A673 (cell line): Measurements from ENCODE around the gene CACNA2D3. TPM values are rescaled to one million over a fixed set of nuclear protein-coding genes. Genes with fewer than 3 reads are reported as not detected.

Experiments
- BruUV-seq: library from RNA; stranded (reverse); fragments of 400-500 nt; replicated peaks from 2 replicates; lab custom pipeline; 2021; lab: Mats Ljungman, UMichigan
- CTCF ChIA-PET: fragments of 300-600 bp; sonication (Branson Sonifier 250); formaldehyde crosslinking; loops from one replicate; lab custom pipeline; 2022; ENCODE audit warnings: antibody characterized with exemption; lab: Charles Lee
- POLR2A ChIA-PET: fragments of 300-600 bp; sonication (Branson Sonifier 250); formaldehyde crosslinking; loops from one replicate; lab custom pipeline; 2022; ENCODE audit warnings: antibody characterized with exemption; ENCODE audit not compliant: low non-redundant PET; lab: Charles Lee
- DNase-seq: peaks from one replicate; pipeline ENCODE4 v3.0.0-alpha.2; 2015; ENCODE audit warnings: low spot score
- H3K27ac ChIP-seq: fragments of 200-600 bp; sonication (generic); 2 replicates; pipeline ENCODE4 v1.5.1; 2016; ENCODE audit warnings: mixed run types, low read depth, mild to moderate bottlenecking, mixed read lengths, antibody characterized with exemption, low read length; ENCODE audit not compliant: poor library complexity, severe bottlenecking
- H3K27me3 ChIP-seq: fragments of 200-600 bp; sonication (generic); replicated peaks from 2 replicates; pipeline ENCODE4 v1.6.1; 2017; ENCODE audit warnings: mixed run types, low read depth, mild to moderate bottlenecking, mixed read lengths, antibody characterized with exemption, low read length; ENCODE audit not compliant: insufficient read depth, poor library complexity
- H3K36me3 ChIP-seq: fragments of 200-600 bp; sonication (generic); 2 replicates; pipeline ENCODE4 v1.6.1; 2016; ENCODE audit warnings: mixed run types, mild to moderate bottlenecking, mixed read lengths, antibody characterized with exemption, low read length; ENCODE audit not compliant: insufficient read depth, poor library complexity, severe bottlenecking
- H3K4me1 ChIP-seq: fragments of 200-600 bp; sonication (generic); 2 replicates; pipeline ENCODE4 v1.6.1; 2017; ENCODE audit warnings: mixed run types, mild to moderate bottlenecking, mixed read lengths, antibody characterized with exemption, low read length; ENCODE audit not compliant: insufficient read depth, poor library complexity, severe bottlenecking
- H3K4me3 ChIP-seq: fragments of 200-600 bp; sonication (generic); 2 replicates; pipeline ENCODE4 v1.5.1; 2016; ENCODE audit warnings: low read depth, mixed run types, mild to moderate bottlenecking, mixed read lengths, low read length; ENCODE audit not compliant: poor library complexity, severe bottlenecking
- H3K9me3 ChIP-seq: fragments of 200-600 bp; sonication (generic); 2 replicates; pipeline ENCODE4 v1.6.1; 2016; ENCODE audit warnings: mixed run types, low read depth, mild to moderate bottlenecking, mixed read lengths, antibody characterized with exemption, low read length; ENCODE audit not compliant: poor library complexity, severe bottlenecking
- EZH2 ChIP-seq: fragments of 200-600 bp; sonication (generic); IDR thresholded peaks from 2 replicates; pipeline ENCODE4 v1.6.1; 2017; ENCODE audit warnings: borderline replicate concordance, low read depth, mild to moderate bottlenecking, mixed read lengths, antibody characterized with exemption, low read length; ENCODE audit not compliant: poor library complexity, severe bottlenecking
- intact Hi-C: fragments of 100-400 bp; cut with micrococcal nuclease; formaldehyde crosslinking; loops from one replicate; pipeline ENCODE4 v1.10.0; 2022; ENCODE audit not compliant: unreplicated experiment
- total RNA-seq: library from RNA; stranded (reverse); gene quantifications from 2 replicates; pipeline ENCODE4 v1.2.3, GENCODE V29; 2021
- TF ChIP-seq, protein P1 (sequence below): fragments of 300-800, 200-600 bp; sonication (generic); conservative IDR thresholded peaks from 2 replicates; pipeline ENCODE4 v1.5.1; 2017; ENCODE audit warnings: low read depth, mild to moderate bottlenecking, antibody characterized with exemption, low read length, moderate library complexity, mixed read lengths

Gene CACNA2D3
- total RNA-seq, 1 experiment from 2014 or later = not detected

DNA sequence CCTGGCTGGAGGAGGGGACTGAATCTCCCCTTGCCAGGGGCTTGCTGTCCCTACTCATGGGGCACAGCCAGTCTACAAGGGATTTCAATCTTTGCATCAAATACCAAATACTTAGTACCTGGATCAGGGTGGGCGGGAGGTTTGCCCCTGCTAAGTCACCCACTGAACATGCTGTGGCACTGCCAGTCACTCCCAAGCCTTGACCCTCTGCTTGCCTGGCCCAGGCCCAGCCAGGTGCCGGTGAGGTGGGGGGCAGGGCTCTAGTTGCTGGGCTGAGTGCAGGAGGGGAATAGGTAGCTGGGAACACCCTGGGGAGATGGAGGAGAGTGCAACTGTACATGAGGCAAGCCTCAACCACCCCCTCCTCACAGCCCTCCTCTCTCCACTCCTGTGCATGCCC lies 941.8 kb downstream of the CACNA2D3 start:
- Histone ChIP-seq H3K27me3 (no peaks in the 10 kb centered on the region), H3K4me1 (no peaks in the 10 kb centered on the region), H3K27ac (no peak overlapping the region), H3K4me3 (no peak overlapping the region), H3K36me3 (no peaks in the 10 kb centered on the region), H3K9me3 (no peaks in the 10 kb centered on the region)
- DNase-seq = no peak
- BruUV-seq = no TSS peak
- CTCF ChIA-PET = no interaction called here
- TF ChIP-seq EZH2 = no peak
- TF ChIP-seq, protein P1, sequence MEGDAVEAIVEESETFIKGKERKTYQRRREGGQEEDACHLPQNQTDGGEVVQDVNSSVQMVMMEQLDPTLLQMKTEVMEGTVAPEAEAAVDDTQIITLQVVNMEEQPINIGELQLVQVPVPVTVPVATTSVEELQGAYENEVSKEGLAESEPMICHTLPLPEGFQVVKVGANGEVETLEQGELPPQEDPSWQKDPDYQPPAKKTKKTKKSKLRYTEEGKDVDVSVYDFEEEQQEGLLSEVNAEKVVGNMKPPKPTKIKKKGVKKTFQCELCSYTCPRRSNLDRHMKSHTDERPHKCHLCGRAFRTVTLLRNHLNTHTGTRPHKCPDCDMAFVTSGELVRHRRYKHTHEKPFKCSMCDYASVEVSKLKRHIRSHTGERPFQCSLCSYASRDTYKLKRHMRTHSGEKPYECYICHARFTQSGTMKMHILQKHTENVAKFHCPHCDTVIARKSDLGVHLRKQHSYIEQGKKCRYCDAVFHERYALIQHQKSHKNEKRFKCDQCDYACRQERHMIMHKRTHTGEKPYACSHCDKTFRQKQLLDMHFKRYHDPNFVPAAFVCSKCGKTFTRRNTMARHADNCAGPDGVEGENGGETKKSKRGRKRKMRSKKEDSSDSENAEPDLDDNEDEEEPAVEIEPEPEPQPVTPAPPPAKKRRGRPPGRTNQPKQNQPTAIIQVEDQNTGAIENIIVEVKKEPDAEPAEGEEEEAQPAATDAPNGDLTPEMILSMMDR = no peak
- POLR2A ChIA-PET = interaction anchor here (0.6 kb wide), 1 partner anchor 38 kb away, joined by 5 read pairs; no protein-coding TSS in a partner anchor
- intact Hi-C loops = no loop called here

DNA sequence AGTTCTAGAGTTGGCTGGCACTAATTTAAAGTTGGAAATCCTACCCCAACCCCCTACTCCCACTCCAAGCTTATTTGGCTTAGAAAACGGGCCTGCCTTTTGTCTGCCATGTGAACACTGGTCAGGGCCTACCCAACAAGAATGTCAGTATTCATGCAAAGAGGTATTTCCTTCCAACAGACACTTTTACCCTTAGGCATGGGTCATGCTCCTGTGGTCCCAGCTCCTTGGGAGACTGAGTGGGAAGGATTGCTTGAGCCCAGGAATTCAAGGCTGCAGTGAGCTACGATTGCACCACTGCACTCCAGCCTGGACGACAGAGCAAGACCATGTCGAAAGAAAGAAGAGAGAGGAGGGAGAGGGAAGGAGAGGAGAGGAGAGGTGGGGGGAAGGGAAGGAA lies 943.0 kb downstream of the CACNA2D3 start:
- no peaks in the 10 kb centered on the region for H3K9me3 ChIP-seq
- no peak for TF ChIP-seq EZH2
- TF ChIP-seq, protein P1 = no peak
- no TSS peak for BruUV-seq
- no peak for DNase-seq
- POLR2A ChIA-PET = no interaction called here
- H3K4me3 ChIP-seq = no peak overlapping the region
- H3K4me1 ChIP-seq = no peaks in the 10 kb centered on the region
- CTCF ChIA-PET = no interaction called here
- H3K36me3 ChIP-seq = no peaks in the 10 kb centered on the region
- intact Hi-C loops = no loop called here
- no peak overlapping the region for H3K27ac ChIP-seq
- no peaks in the 10 kb centered on the region for H3K27me3 ChIP-seq

DNA sequence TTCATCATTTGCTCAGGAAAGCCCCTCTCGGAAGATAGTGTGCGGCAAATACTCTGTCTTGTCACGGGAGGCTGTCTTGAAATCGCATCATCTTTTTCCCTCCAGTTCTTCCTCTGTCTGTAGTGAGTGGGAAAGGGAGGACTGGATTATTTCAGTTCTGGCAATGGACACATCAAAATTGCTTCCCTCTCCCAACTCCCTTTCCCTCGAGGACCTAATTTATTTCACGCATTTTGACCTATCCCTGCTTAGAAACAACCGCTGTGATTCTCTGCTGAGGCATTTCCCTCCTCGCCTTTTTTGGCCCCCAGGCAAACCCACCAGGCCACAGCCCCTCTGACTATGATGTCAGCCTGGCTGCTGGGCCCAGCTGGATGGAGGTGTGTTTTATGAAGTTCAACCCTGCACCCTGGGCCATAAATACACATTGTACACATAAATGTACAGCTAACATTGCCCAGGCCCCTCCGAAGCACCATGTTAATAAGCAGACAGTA lies 944.2 kb downstream of the CACNA2D3 start:
- Histone ChIP-seq H3K4me3 (no peak overlapping the region), H3K36me3 (no peaks in the 10 kb centered on the region), H3K9me3 (no peaks in the 10 kb centered on the region), H3K27me3 (no peaks in the 10 kb centered on the region), H3K27ac (no peak overlapping the region), H3K4me1 (no peaks in the 10 kb centered on the region)
- DNase-seq = no peak
- ChIA-PET CTCF (interaction anchor here (0.5 kb wide), 1 partner anchor 639 kb away, joined by 5 read pairs; no protein-coding TSS in a partner anchor), POLR2A (no interaction called here)
- BruUV-seq = no TSS peak
- TF ChIP-seq, protein P1 = no peak
- no peak for TF ChIP-seq EZH2
- intact Hi-C loops = no loop called here
